Progenitor cell of endocrine pancreas (in vitro differentiated cells): Measurements from ENCODE around the gene EXOC2. TPM values are rescaled to one million over a fixed set of nuclear protein-coding genes. Genes with fewer than 3 reads are reported as not detected.

Experiments
- DNase-seq: peaks from one replicate; pipeline ENCODE4 v3.0.0; 2021; ENCODE audit warnings: low spot score; ENCODE audit not compliant: unreplicated experiment
- H3K27ac Mint-ChIP-seq: 2 replicates; pipeline ENCODE4 v1.8.0; 2021; ENCODE audit warnings: mild to moderate bottlenecking, moderate library complexity, mixed read lengths
- H3K27me3 Mint-ChIP-seq: 2 replicates; pipeline ENCODE4 v1.8.0; 2021; ENCODE audit warnings: mixed read lengths
- H3K36me3 Mint-ChIP-seq: 2 replicates; pipeline ENCODE4 v1.8.0; 2022; ENCODE audit warnings: mixed read lengths; ENCODE audit not compliant: insufficient read depth
- H3K4me1 Mint-ChIP-seq: 2 replicates; pipeline ENCODE4 v1.8.0; 2021; ENCODE audit warnings: low read depth, mixed read lengths
- H3K4me3 Mint-ChIP-seq: 2 replicates; pipeline ENCODE4 v1.8.0; 2021; ENCODE audit warnings: low read depth, mild to moderate bottlenecking, moderate library complexity, mixed read lengths
- H3K9me3 Mint-ChIP-seq: 2 replicates; pipeline ENCODE4 v1.8.0; 2021; ENCODE audit warnings: low read depth, mixed read lengths
- CTCF ChIP-seq: fragments of 200-600 bp; sonication (generic); IDR thresholded peaks from one replicate; pipeline ENCODE4 v1.5.0; 2021; ENCODE audit warnings: antibody characterized with exemption, mild to moderate bottlenecking; ENCODE audit not compliant: unreplicated experiment
- total RNA-seq: library from RNA; stranded (reverse); gene quantifications from 2 replicates; pipeline ENCODE4 v1.2.1, GENCODE V29; 2021

The EXOC2 gene
- total RNA-seq, 1 donor from 2014 or later, result 24.4 TPM

GRCh38 chr6:713351-713750 is 20.4 kb upstream of the EXOC2 start:
- Mint-ChIP-seq H3K27ac (no peak overlapping the region), H3K27me3 (peaks cover 69% of the 10 kb centered on the region), H3K36me3 (no peaks in the 10 kb centered on the region), H3K4me1 (peaks cover 6% of the 10 kb centered on the region), H3K4me3 (no peak overlapping the region), H3K9me3 (no peaks in the 10 kb centered on the region)
- no peak for DNase-seq
- no peak for TF ChIP-seq CTCF

GRCh38 chr6:712805-713204 is 19.9 kb upstream of the EXOC2 start:
- no peak overlapping the region for H3K4me3 Mint-ChIP-seq
- peaks cover 6% of the 10 kb centered on the region for H3K4me1 Mint-ChIP-seq
- H3K27ac Mint-ChIP-seq, result no peak overlapping the region
- H3K36me3 Mint-ChIP-seq, result no peaks in the 10 kb centered on the region
- peaks cover 69% of the 10 kb centered on the region for H3K27me3 Mint-ChIP-seq
- H3K9me3 Mint-ChIP-seq, result no peaks in the 10 kb centered on the region
- DNase-seq, result no peak
- TF ChIP-seq CTCF, result no peak

GRCh38 chr6:711925-712324 is 19.0 kb upstream of the EXOC2 start:
- Mint-ChIP-seq H3K27me3 (peaks cover 65% of the 10 kb centered on the region), H3K4me3 (no peak overlapping the region), H3K27ac (no peak overlapping the region), H3K9me3 (no peaks in the 10 kb centered on the region), H3K36me3 (no peaks in the 10 kb centered on the region), H3K4me1 (peaks cover 6% of the 10 kb centered on the region)
- no peak for TF ChIP-seq CTCF
- DNase-seq, result no peak

- Mint-ChIP-seq H3K4me3 (peak overlapping the region; percentile 68), H3K27me3 (peaks cover 58% of the 10 kb centered on the region), H3K36me3 (no peaks in the 10 kb centered on the region), H3K4me1 (peaks cover 6% of the 10 kb centered on the region), H3K27ac (no peak overlapping the region), H3K9me3 (no peaks in the 10 kb centered on the region)
- peak; percentile 36 for DNase-seq
- no peak for TF ChIP-seq CTCF
Observed at GRCh38 chr6:710601-711571, 17.9 kb upstream of the EXOC2 start.

GRCh38 chr6:709471-710056 is 16.6 kb upstream of the EXOC2 start:
- no peak for DNase-seq
- Mint-ChIP-seq H3K27ac (no peak overlapping the region), H3K36me3 (no peaks in the 10 kb centered on the region), H3K4me1 (peaks cover 12% of the 10 kb centered on the region), H3K4me3 (no peak overlapping the region), H3K27me3 (peaks cover 54% of the 10 kb centered on the region), H3K9me3 (no peaks in the 10 kb centered on the region)
- TF ChIP-seq CTCF, result no peak
